Fibroblast of gingiva (primary cell): ENCODE measurements around the gene MRPS18A.

Source experiments
- DNase-seq: peaks from one replicate; pipeline ENCODE4 v3.0.0-alpha.2; 2011; ENCODE audit warnings: low read depth

The MRPS18A gene

DNA sequence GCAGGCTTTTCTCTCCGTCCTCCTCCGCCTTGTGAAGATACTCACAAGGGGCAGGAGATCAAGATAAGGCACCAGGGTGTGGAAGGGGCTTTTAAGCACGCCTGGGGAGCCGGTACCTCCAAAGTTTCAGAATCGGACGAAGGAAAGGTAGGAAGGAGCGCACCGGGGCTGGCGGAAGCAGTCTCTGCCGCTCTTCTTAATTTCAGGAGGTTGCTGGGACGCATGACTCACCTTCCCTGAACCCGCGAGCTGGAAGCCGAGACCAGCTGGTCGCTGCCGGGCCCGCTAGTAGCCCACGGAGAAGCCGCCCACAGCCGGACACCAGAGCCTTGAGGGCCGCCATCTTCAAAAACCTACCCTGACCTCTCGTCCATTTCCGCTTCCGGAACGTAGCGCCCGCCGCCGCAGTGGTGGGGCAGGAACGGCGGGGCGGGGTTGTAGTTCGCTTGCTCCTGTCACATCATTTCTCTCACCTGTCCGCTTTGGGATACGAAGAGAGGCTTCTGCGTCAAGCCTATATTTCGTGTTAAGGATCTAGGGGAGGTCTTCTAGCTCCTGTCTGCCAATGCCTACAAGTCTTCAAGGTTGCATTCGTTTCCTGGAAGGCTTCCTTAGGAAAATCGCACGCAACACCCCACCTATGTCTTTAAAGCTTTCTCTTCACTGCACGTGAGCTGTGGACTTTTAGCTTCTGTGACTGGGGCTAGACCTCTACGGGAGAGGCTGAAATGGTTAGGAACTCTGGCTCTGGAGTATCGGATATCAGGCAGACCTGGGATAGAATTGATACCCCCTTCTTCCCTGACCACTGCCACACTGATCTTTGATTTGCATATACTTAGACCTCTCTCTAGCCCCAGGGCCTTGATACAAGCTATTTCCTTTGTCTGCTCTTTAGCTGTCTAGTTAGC is at the start of gene MRPS18A:
MRPS18A (minus strand) TSS at position 355 of the 911 bp plus-strand sequence; CDS start at position 343, 12 bp downstream.
- peak; percentile 57 for DNase-seq

DNA sequence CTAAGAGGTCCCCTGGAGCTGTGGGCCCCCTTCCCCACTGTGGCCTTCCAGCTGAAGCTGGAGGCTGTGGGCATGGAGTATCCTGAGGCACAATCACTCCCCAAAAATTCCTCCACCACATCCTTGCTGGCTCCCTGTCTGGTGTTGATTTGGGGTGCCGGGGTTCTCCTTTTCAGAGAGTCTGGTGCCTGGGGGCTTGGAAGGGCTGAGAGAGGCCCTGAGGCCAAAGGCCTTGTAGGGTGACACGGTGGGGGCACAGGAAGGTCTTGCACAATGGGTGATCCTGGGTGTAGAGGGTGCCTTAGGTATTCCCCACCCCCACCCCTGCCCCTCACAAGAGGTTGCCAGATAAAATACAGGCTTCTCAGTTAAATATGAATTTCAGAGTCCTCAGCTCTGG is 49.3 kb upstream of the MRPS18A start:
- no peak for DNase-seq

DNA sequence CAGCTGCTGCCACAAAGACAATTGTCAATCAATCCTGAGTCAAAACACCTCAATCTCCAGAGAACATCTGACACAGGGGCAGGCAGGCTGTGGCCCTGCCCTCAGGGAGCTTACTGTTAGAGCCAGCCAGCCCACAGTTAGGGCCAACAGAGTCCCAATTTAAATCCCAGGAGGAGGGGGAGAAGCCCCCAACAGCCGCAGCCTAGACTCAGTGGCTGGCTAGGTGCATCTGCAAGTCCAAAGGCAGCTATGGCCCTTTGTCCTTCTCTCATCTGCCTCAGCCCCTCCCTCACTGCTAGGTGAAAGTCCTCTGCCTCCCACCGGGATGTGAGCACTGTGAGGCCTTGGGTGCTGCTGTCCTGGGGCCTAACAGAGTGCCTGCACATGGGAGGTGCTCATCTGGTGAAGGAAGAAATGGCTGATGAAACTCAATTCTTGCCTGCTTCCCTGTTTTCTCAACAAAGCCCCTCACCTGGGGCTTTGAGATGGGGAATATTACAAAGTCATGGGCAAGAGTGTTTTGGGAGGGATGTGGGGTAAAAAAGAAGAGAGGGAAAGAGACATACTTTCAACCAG is 48.7 kb upstream of the MRPS18A start:
- no peak for DNase-seq

DNA sequence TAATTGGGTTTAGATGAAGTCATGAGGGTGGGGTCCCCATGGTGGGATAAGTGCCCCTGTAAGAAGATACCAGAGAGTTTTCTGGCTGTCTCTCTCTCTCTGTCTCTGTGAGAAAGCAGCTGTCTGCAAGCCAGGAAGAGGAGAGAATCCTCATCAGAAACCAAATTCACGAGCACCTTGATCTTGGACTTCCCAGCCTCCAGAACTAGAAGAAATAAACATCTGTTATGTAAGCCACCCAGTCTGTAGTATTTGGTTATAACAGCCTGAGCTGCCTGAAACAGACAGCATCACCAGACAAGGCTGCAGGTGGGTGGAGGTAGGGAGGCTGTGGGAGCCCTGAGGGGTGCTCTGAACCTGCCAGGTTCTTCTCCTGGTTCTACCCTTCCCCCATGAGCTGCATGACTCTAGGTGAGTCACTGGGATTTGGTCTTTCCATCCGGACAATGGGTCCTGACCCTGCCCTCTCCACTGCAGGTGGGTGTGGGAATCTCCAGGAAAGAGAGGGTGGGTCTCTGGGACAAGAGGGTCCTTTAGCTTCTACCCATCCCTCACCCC is 48.1 kb upstream of the MRPS18A start:
- DNase-seq, result no peak

DNA sequence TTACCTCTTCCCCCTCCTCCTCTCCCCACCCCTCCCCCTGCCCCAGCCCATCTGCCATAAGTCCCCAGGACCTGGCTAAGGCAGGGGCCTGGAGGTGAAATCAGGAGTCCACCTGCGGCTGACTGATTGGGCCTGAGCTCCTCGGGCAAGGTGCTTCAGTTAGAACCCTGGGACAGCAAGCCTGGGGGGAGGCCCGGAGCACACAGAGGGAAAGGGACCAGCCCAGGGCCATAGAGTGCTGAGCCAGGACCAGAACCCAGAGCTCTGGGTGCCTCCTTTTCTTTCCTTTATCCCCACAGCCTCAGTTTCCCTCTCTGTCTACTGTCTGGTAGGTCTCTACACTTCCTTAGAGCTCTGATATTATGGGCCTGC is 46.7 kb upstream of the MRPS18A start:
- DNase-seq, result no peak

DNA sequence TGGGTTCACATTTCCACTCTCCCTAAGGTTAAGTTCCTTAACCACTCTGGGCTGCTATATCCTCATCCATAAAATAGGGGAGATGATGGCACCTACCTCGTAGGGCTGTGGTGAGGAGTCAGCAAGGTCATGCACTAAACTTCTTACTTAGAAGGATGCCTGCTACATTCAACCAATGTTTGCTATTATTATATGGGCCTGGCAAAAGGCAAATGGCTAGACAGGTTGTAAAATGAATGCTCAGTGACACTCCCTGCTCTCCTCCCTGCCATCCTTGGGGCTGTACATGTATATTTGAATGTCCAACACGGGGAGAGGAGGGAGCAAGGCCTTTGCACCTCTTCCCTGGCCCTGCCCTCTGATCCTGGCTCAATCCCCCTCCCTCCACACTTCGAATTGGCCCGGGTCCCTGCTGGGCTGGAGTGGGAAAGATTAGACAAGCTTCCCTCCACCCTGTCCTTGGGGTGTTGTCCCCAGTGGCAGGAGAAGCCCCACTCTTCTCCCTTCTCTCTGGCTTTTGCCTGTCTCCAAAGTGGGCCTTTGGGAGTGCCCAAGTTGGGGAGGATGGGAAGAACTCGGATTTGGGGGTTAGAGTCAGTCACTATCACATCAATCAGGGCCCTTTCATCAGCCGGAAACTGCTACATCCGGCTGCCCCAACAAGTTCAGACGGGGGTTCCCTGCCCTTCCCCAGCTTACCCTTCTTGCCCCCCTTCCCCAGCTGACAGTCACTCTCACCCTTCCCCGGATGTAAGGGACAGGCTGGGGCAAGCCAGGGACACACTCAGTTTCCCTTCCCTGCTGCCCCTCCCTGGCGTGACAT is 46.1 kb upstream of the MRPS18A start:
- no peak for DNase-seq

DNA sequence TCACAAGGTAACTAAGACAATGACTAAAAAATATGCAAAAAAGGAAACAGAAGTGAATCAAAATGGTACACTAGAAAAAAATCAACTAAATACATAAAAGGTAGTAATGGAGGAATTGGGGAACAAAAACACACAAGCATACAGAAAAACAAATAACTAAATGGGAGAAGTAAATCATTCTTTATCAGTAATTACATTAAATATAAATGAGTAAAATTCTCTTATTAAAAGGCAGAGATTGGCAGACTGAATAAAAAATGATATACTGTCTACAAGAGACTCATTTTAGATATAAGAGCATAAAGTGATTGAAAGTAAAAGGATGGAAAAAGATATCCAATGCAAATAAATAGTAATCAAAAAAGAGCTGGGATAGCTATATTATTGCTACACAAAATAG is 43.0 kb upstream of the MRPS18A start:
- no peak for DNase-seq

DNA sequence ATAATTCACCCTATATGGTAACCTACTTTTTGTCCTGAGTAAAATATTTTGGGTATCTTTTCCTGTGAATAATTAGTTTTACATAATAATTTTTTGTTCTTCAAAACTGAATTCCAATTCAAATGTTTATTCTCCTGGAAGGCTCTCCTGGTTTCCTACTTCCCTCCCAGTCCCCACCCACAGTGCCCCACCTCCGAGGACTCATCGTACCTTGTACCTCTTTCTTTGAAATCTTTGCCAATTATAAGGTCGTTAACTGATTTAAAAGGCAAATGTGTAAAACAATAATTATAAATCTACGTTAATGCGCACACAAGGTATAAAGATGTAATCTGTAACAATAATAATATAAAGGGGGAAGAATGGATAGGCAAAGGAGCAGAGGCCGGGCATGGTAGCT is 41.9 kb upstream of the MRPS18A start:
- no peak for DNase-seq

DNA sequence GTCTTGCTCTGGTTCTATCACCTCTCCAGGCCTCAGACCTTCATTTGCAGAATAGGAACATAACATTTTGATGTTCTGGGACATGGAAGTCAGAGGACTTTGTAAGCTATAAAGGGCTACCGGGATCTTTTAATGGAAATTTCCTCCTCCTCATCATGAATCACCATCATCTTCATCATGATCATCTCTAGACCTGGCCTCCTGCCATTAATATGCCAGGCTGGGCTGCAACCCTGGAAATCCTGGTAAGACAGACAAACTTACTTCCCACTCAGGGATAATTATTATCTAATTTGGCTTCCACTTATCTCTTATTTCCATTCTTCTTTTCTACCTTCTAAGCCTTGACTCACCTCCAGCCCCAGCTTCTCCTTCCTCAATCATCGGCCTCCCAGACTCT is 41.0 kb upstream of the MRPS18A start:
- DNase-seq, result no peak

DNA sequence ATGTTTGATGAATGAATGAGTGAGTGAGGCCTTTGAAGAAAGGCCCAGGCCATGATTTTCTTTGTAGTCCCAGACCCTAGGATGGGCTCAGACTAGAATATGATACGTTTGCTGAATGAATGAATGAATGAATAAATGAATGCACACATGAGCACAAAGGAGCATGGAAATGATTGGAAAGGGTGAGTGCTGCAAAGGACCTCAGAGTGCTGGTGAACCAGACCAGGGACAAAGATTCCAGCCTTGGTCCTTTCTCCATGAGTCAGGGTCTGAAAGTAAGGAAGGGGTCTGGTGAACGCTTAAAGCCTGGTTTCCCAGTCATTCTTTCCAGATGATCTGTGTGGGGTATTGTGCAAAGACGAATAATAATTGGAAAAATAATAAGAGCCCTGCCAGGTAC is 40.0 kb upstream of the MRPS18A start:
- no peak for DNase-seq

DNA sequence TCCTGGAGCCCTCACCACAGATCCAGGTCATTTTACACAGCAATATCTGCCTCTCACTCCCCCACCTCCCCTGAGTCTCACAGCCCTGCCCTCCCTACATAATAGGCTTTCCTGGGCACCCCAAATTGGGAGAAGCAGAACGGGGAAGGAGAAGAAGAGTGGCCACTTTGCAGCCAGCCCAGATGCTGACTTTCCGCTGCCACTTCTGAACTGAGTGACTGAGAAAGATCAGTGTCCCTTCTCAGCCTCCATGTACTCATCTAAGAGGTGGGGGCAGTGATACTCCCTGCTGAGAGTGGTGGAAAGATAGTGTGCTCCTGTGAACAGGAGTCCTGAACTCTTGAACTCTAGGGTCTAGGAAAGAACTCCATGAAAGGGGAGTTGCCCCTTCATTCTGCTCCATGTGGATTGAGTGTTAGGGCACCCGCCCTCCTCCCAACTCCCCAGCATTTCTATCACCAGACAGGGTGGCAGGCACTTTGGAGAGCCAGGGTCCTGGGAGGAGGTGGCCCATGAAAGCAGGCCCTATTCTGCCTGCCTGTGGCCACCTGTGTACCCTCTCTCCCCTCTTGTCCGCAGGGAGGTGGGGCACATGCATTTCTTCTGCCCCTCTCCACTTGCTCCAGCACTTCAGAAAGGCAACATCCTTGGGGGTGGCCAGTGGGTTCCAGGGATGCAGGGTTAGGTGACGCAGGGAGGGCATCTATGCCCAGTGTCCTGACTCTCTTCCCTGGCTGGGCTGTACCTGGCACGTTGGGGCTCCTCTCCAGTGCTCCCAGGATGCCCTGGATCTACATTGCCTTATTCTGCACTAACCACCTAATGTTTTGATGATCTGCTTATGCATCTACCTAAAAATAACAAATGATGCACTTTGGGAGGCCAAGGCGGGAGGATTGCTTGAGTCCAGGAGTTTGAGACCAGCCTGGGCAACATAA is 38.3 kb upstream of the MRPS18A start:
- DNase-seq, result no peak

DNA sequence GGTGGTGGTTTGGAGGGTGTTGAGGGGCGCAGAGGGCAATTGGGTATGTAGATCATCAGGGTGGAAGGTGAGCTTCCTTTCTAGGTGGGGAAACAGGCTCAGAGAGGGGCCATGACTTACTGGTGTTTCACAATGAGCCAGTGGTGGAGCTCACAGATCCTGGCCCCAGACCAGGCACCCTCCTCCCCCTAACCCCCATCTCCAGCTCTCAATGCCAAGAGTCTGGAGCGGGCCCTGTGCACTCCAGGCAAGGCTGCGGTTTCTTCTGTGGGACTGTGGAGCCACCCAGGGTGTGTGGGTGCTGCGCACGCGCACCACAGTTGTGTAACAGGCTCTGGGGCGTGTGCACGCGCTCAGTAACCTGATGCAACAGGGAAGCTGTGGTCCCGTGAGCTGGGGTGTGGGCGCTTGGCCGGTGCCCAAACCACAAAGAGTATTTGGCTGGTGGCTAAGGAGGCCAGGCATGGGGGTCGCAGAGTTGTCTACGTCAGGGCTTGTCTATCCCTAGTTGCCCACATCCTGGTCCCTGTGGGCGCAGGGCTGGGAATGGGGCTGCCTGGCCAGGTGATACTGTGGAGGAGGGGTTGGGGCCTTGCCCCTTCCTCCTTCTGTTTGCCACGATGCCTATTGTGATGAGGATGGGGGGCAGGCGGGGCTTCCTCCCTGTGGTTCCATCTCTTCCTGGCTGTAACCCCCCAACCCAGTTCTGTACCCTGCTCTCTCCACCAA is 37.5 kb upstream of the MRPS18A start:
- peak; percentile 95 for DNase-seq

DNA sequence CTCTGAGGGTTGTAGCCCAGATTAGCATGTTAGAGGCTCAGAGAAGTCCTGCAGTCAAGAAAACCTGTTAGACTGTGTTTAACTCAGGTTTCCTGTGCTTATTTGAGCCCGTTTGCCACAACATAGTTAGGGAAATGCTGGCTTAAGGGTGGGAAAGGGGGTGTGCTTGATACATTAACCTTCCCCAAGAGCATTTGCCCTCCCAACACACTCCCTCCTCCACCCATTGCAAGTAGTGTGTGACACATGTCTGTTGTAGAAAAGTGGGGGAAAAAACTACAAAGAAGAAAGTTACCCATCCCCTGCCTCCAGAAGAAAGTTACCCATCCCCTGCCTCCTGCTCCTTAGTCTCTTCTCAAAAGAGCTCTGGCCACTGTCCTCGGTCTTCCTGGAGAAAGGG is 36.8 kb upstream of the MRPS18A start:
- no peak for DNase-seq

DNA sequence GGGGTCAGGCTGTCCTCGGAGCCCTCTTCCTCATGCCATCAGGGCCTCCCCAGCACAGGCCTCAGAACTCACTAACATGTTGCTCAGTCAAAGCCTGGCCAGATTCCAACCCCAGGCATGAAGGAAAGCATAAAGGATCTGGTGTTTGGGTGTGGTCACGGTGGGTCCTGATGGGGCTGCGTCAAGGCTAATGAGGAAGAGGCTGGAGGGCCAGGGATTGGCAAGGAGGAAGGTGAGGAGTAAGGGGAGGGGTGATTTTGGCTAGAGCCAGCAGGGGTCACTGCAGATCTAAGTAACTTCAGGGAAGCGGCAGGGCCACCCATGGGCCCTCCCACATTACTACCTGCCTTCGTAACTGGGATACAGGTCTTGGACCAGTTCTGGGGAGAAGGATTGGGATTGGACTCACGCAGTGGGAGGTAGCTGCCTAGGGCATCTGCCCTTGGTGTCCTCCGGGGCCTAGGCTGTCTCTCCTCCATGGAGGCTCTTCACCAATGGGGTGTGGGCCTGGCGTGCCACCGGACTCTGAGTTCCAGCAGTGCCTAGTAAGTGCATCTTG is 36.2 kb upstream of the MRPS18A start:
- DNase-seq, result peak; percentile 34

DNA sequence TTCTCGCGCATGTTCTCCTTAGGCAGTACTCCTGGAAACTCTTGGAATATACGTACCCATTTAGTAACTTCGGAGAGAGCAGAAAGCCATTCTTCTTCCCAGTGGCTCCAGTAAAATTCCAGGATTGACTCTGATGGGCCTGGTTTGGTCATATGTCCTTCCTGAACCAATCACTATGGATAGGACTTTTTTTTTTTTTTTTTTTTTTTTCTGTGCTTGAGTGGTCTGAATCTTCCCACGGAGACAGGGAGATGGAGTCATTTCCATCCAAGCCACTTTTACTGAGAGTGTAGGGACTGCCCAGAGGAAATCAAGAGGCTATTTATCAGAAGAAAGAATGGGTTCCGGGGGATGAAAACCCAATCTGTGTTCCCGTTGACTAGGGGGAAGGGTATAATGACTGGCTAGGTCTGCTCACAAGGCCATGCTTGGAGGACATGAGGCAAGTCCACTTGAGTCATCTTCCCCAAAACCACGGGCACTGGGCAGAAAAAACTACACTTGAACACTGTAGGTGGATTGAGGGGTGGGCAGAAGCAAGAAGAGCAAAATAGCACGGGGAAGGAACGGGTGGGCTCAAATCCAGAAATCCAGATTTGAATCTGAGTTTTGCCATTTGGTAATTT is 35.4 kb upstream of the MRPS18A start:
- DNase-seq, result no peak

DNA sequence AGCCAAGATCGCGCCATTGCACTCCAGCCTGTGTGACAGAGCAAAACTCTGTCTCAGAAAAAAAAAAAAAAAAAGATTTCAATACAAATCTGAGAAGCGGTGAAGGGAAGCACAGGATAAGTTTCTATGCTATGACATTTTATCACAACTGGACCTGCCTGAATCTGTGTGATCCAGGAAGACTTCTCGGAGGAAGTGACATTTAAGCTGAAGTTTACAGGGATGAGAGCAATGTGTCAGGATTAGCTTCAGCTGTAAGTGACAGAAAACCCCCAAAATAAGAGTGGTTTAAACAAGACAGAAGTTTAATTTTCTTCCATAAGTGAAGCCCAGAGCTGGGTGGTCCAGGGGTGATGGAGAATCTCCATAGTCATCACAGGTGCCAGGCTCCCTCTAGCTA is 33.4 kb upstream of the MRPS18A start:
- DNase-seq, result no peak

DNA sequence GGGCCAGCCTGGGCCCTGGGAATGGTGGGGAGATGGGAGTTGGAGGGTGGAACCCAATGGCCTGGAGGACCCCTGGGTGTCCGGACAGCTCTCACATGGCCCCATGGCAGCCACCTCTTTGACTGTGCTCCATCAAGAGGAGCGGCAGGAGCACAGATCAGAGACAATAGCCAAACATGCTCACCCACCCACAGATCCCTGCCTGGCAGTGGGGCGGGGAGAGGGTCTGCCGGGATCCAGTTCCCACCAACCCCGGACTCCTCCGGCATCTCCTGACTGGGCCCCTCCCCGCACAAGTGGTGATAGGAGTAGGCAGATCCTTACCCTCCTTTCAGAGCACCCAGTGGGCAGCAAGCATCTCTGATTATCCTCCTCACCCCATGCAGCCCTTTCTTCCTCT is 31.9 kb upstream of the MRPS18A start:
- no peak for DNase-seq

DNA sequence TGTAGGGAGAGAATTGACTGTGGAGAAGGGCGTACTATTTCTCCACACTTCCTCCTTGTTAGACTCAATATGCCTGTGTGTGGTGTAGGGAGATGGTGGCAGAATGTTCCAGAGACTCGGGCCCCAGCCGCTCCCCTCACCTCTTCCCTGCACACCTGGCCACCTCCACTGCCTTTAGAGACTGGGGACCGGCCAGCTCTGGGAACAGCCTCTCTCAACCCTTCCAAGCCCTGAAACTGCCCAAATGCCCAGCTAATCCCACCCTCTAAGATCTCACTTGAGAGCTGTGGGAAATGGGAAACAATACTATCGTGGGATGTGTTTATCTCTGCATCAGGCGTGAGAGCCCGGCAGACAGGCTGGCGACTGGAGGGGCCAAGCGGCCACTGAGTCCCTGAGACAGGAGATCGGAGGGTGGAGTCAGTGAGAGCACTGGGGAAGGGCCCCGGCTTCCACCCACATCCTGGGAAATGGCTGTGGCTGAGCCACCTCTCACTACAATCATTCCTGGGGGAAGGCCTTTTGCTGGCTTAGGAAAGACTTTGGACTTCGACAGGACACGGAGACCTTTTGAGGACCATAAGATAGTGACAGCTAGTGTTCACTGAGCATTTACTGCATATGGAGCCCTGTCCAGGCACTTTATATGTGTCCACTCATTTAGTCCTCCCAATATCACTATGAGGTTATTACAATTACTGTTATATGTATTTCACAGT is 31.0 kb upstream of the MRPS18A start:
- no peak for DNase-seq

DNA sequence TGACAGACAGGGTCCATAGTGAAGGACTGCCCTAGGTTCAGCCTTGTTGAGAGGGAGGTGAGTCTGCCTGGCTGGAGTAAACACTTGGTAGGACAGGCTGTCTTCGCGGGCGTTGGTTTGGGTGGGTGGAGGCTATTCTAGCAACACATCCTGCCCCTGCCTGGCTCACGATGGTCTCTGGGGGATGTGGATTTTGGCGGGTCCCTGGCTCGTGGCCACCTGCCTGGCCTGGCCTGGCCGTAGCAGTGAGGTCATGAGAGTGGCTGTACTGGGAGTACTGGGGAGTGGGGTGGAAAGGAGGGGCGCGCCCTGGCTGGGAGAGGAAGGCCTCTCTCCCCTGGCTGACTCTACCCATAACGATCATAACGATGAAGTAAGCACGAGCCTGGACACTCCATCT is 30.2 kb upstream of the MRPS18A start:
- no peak for DNase-seq
